A549 treated with ZK216348 at 1 μM for 4 hours (cell line): ENCODE results near the gene LMNTD1. TPM values are rescaled to one million over a fixed set of nuclear protein-coding genes. Genes with fewer than 3 reads are reported as not detected.

Experiments
- total RNA-seq: library from RNA; stranded (reverse); fragments of 200-300 nt; extraction: Qiagen RNA extraction; gene quantifications from 5 replicates; pipeline ENCODE4 v1.2.3, GENCODE V29; 2022; ENCODE audit warnings: low read depth

LMNTD1 gene
- not detected in 5 replicates for total RNA-seq

GRCh38 chr12:25553098-25553497, at the start of gene LMNTD1:
TSS of gene LMNTD1 (minus strand) at chr12:25553283. CDS start at chr12:25552959, 324 bp downstream.

